Stimulated activated CD4-positive, alpha-beta T cell treated with anti-CD3 and anti-CD28 coated beads, Interleukin-1b, Interleukin-23, amount 100 ng/mL, for 24 hours (primary cell): ENCODE measurements around the gene FBXO3.

Experiments
- DNase-seq, 4 experiments: peaks; one replicate each; pipeline ENCODE4 v3.0.0-alpha.2; 2020; ENCODE audit warnings: low read depth in 4 of 4, low spot score in 1 of 4

FBXO3 gene

GRCh38 chr11:33703234-33703633 is 71.1 kb downstream of the FBXO3 start:
- DNase-seq, result no peak

DNA sequence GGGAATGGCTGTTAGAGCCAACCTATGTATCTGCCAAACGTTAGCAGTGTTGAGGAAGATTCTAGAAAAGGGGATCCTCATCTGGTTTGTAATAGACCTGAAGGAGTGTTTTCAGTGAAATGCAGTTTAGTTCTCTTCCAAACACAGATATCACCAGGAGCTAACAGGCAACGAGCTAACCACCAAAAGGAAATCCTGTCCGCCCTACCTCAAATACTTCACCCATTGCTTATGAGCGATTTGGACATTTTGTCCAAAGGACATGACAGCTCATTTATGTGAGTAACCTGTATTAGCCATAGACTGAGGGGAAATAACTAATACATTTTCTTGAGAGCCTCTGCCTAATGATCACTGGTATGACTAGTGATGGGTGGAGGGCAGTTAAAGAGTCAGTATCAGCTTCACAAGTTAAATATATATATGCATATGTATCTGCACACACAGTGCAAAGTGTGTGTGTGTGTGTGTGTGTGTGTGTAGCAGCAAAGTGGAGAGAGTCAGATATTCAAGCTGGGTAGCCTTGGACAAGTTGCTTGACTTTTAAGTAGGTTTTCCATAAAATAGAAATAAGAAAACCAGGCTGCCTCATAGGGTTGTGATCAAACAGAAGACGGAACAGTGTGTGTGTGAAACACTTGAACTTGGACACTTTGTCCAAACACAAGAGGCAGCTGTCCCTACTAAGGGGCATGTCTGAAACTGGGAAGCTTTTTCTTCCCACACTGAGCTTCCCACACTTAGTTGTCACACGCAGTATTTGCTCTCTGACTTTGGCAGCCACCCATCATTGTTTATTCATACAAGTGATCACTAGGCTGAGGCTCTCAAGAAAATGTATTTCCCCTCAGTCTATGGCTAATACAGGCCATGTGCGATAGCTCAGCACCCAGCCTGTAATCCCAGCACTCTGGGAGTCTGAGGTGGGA is 72.8 kb downstream of the FBXO3 start:
- DNase-seq, result no peak

DNA sequence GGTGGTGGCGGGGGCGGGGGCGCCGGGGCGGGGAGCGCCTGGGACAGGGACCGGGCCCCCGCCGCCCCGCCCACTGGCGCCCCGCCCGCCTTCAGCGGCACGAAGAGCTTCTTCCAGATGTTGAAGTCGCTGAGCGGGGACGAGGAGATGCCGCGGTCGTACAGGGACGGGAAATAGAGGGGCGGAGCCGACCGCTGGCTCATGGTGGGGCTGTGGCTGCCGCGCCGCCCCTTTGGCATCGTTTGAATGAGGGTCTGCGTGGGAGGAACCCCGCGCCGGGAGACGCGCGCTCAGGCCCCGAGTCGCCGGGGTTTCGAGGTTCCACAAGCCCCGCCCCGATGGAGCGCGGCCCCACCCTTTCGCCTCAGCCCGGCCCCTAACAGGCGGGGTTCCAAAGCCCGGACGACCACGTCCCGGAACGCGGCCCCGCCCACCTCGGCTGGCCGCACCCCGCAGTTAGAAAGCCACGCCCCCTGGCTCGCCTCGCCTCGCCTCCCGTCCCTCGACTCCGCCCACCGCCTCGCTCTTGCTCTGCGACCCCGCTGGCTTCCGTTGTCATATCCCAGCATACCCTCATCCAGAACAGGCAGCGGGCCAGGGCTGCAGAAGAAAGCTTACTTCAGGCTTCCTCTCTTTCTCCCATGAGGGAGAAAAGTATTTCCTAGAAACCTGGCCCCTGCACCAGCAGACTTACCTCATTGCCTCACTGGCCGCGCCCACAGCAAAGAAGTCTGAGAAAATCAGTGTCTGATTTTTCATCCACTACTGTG is 73.6 kb downstream of the FBXO3 start, which contains the start of gene C11orf91:
TSS of gene C11orf91 (minus strand) at position 325 of the 770 bp plus-strand sequence. CDS start at position 239, 86 bp downstream.
- peak; percentile 88 to 94 (median 91) for DNase-seq

- DNase-seq, result no peak
These were observed 74.2 kb downstream of the FBXO3 start for GRCh38 chr11:33700063-33700501.

DNA sequence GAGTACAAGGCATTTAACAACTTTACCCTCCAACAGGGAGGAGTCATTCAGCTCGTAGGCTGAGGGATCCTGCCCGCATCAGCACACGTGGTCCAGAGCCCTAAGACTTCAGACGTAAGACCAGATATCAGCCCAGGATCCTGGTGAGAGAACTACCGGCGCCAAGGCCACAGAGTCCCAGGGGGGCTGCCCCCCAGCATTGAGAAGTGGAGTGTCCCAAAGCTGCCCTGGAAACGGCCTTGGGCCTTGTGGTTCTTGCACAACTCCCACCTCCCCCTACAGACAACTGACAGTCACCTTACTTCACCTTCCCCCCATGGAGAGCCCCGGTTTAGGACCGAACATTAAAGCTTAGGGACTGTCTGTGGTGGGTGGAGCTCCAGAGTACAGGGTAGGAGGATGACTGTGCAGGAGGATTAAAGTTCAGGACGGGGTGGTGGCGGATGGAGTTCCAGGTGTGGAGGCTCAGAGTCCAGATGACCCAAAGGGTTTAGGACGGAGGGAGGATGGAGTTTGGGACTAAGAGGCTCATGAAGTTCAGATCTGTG is 74.7 kb downstream of the FBXO3 start:
- DNase-seq, result no peak

GRCh38 chr11:33698921-33699320 is 75.4 kb downstream of the FBXO3 start:
- DNase-seq, result no peak

- no peak for DNase-seq
These were observed 76.3 kb downstream of the FBXO3 start for GRCh38 chr11:33697997-33698396.

- no peak for DNase-seq
These were observed 77.2 kb downstream of the FBXO3 start for GRCh38 chr11:33696931-33697638.

DNA sequence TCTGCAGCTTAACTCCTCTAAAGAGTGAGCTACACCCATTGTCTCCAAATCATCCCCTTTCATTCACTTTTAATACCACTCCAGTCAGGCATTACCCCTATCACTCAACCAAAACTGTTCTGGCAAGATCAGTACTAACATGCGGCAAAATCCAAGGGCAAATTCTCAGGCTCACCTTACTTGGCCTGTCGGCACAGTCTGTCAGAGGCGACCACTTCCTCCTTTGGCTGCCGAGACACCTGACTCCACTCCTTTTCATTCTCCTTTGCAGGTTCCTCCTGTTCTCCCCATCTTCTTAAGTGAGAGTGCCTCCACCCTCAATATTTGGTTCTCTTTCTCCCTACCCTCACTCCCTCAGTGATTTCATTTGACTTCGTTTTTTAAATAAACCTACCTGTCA is 77.9 kb downstream of the FBXO3 start:
- no peak for DNase-seq

GRCh38 chr11:33695051-33695566 is 79.2 kb downstream of the FBXO3 start:
- DNase-seq, result no peak

GRCh38 chr11:33694346-33695050 is 79.8 kb downstream of the FBXO3 start:
- no peak for DNase-seq

GRCh38 chr11:33692541-33692940 is 81.8 kb downstream of the FBXO3 start:
- no peak for DNase-seq

DNA sequence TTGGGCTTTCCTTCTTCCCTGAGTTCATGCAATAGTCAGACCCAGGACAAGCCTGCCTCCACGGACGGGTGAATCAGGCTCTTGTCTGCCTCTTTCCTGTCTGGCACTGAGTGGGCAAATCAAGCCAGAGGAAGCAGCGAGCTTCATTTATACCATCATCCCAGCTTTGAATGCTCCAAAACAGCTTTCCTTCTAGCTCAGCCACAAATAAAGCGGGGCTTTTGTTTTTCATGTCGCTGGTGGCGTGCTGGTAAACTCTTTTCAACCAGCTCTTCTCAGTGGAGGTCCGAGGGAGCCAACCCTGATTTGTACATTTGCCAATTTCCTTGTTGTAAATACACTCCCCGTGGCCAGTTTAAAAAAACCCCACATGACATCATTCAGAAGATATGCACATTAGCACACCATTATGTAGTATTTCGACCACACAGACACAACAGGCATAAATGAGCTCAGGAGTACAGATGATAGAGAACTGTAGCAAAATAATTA is 82.3 kb downstream of the FBXO3 start:
- no peak for DNase-seq

DNA sequence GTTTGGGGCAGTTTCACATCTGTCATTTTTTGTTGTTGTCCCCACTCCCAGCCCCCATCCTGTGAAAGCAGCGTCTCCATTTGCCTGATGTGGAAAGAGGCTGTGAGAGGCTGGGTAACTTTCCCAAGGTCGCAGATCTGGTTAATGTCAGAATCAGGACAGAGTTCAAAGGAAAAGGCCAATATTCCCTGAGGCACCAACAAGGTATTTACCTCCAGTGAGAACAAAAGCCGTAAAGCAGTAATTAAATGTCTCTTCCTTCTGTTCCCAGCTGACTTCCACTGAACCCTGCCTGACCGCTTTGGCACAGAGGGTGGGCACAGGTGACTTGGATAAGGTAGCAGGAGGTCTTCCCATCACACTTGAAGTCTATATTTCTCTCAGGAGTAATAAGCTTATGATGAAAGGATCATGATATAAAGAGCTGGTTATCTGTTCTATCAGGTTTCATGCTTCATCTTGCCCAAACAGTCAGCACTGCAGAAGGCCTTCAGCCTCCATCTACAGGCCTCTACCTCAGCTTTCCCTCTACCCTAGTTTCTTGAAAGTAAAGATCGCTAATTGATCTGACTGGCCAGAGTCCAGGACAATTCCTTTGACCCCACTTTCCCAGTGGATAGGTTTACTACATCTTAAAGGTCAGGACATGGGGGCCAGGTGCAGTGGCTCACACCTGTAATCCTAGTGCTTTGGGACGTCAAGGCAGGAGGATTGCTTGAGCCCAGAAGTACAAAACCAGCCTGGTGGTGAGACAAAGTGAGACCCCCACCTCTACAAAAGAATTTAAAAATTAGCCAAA is 83.1 kb downstream of the FBXO3 start:
- no peak for DNase-seq
